K562 (cell line): ENCODE measurements around the gene CIAO2A. TPM values are rescaled to one million over a fixed set of nuclear protein-coding genes. Genes with fewer than 3 reads are reported as not detected.

Source experiments
- ATAC-seq: fragments of 200-7000 bp; cut with Tn5 transposase; 3 replicates; pipeline ENCODE4 v1.9.1; 2020; ENCODE audit warnings: moderate library complexity
- BruUV-seq: library from RNA; stranded (reverse); fragments of 400-500 nt; replicated peaks from 2 replicates; lab custom pipeline; 2021; lab: Mats Ljungman, UMichigan
- CTCF ChIA-PET: fragments of 300-600 bp; formaldehyde crosslinking; extraction: SDS; loops from one replicate; lab custom pipeline; 2021; ENCODE audit warnings: low intra/inter-chr PET ratio; lab: Yijun Ruan, JAX
- POLR2A ChIA-PET: fragments of 300-600, 350-650 bp; sonication (Branson Sonifier 250); formaldehyde crosslinking; extraction: SDS; loops from one replicate; lab custom pipeline; 2021; ENCODE audit warnings: antibody characterized with exemption, inconsistent platforms; lab: Yijun Ruan, JAX
- DNase-seq, 4 experiments: peaks; one replicate each; pipeline versions ENCODE4 v3.0.0 to v3.0.0-alpha.2; 2011 to 2018; ENCODE audit warnings: low spot score in 3 of 4, mixed read lengths in 3 of 4; ENCODE audit errors: extremely low read depth in 1 of 4
- FAIRE-seq: peaks from 2 replicates; lab custom pipeline; 2011; peaks lifted over from hg19 to GRCh38; lab: Jason Lieb, UNC
- H2AFZ ChIP-seq: 2 replicates; pipeline ENCODE4 v1.6.0; 2011; ENCODE audit warnings: low read depth, low read length, control low read depth, inconsistent platforms
- H3K27ac ChIP-seq: fragments of 200-600 bp; 3 replicates; pipeline ENCODE4 v1.8.0; 2011; ENCODE audit warnings: low read depth, mild to moderate bottlenecking, control low read depth, inconsistent platforms, low read length, moderate library complexity, mixed read lengths; ENCODE audit errors: extremely low read depth
- H3K27me3 ChIP-seq, 2 experiments: fragments of 300-600 bp in 1 of 2; 2 replicates in 1 of 2; 3 replicates in 1 of 2; pipeline versions ENCODE4 v1.6.0 to v1.8.0; 2011; ENCODE audit warnings: inconsistent platforms in 2 of 2, low read length in 2 of 2, mild to moderate bottlenecking in 1 of 2, mixed read lengths in 1 of 2, moderate library complexity in 1 of 2; ENCODE audit not compliant: control insufficient read depth in 2 of 2, insufficient read depth in 2 of 2
- H3K36me3 ChIP-seq: fragments of 300-600 bp; 3 replicates; pipeline ENCODE4 v1.8.0; 2011; ENCODE audit warnings: mild to moderate bottlenecking, low read length, inconsistent platforms; ENCODE audit not compliant: control insufficient read depth, insufficient read depth
- H3K4me1 ChIP-seq, 2 experiments: fragments of 200-600 bp in 1 of 2; replicated peaks in 1 of 2; 2 replicates in 1 of 2; 3 replicates in 1 of 2; pipeline versions ENCODE4 v1.5.1 to v1.8.0; 2011; ENCODE audit warnings: inconsistent platforms in 2 of 2, low read length in 2 of 2, mild to moderate bottlenecking in 1 of 2, mixed read lengths in 1 of 2, moderate library complexity in 1 of 2; ENCODE audit not compliant: control insufficient read depth in 2 of 2, insufficient read depth in 2 of 2
- H3K4me2 ChIP-seq: 2 replicates; pipeline ENCODE4 v1.6.1; 2011; ENCODE audit warnings: low read length, control low read depth, inconsistent platforms, mixed read lengths; ENCODE audit not compliant: insufficient read depth
- H3K4me3 ChIP-seq: fragments of 200-600 bp; sonication (generic), shearing (Covaris generic); 2 replicates; pipeline ENCODE4 v1.5.1; 2016; ENCODE audit warnings: control low read depth, inconsistent platforms
- H3K79me2 ChIP-seq: fragments of 200-600 bp; 3 replicates; pipeline ENCODE4 v1.8.0; 2011; ENCODE audit warnings: low read length, inconsistent platforms; ENCODE audit not compliant: control insufficient read depth, insufficient read depth
- H3K9ac ChIP-seq, 2 experiments: 2 replicates each; pipeline versions ENCODE4 v1.6.0 to v1.6.1; 2011; ENCODE audit warnings: low read depth in 2 of 2, low read length in 2 of 2, control low read depth in 1 of 2, inconsistent platforms in 1 of 2, mild to moderate bottlenecking in 1 of 2, mixed read lengths in 1 of 2; ENCODE audit not compliant: insufficient read depth in 1 of 2
- H3K9me1 ChIP-seq: one replicate; pipeline ENCODE4 v1.6.0; 2011; ENCODE audit warnings: inconsistent platforms, mild to moderate bottlenecking, low read length, moderate library complexity; ENCODE audit not compliant: control insufficient read depth, insufficient read depth
- H3K9me3 ChIP-seq: replicated peaks from 2 replicates; pipeline ENCODE4 v1.5.1; 2011; ENCODE audit warnings: low read depth, low read length, inconsistent platforms; ENCODE audit not compliant: control insufficient read depth, insufficient read depth
- H4K20me1 ChIP-seq: replicated peaks from 2 replicates; pipeline ENCODE4 v1.6.1; 2011; ENCODE audit warnings: low read length, inconsistent platforms, mixed read lengths; ENCODE audit not compliant: control insufficient read depth, insufficient read depth
- ARID2 ChIP-seq: fragments of 450-650 bp; IDR thresholded peaks from 2 replicates; pipeline ENCODE4 v1.6.1; 2017; ENCODE audit warnings: antibody characterized with exemption, mild to moderate bottlenecking
- CC2D1A ChIP-seq: fragments of 450-650 bp; IDR thresholded peaks from 2 replicates; pipeline ENCODE4 v1.6.1; 2017; ENCODE audit warnings: mild to moderate bottlenecking
- CTBP1 ChIP-seq: fragments of 450-650 bp; IDR thresholded peaks from 2 replicates; pipeline ENCODE4 v1.6.1; 2016; ENCODE audit warnings: borderline replicate concordance
- CTCF ChIP-seq, 3 experiments: IDR thresholded peaks in 2 of 3; conservative IDR thresholded peaks in 1 of 3; 2 replicates each; pipeline ENCODE4 v1.5.1; 2011 to 2012; ENCODE audit warnings: low read length in 3 of 3, mild to moderate bottlenecking in 3 of 3, control low read depth in 2 of 3, improper control_type of control experiment in 1 of 3, inconsistent platforms in 1 of 3, low read depth in 1 of 3, mixed read lengths in 1 of 3, moderate library complexity in 1 of 3; ENCODE audit not compliant: insufficient read depth in 2 of 3
- E2F5 ChIP-seq: sonication (generic); formaldehyde crosslinking; IDR thresholded peaks from 2 replicates; pipeline ENCODE4 v1.8.0; 2022; ENCODE audit warnings: mild to moderate bottlenecking, missing genetic modification reagents
- JUND ChIP-seq, 2 experiments: IDR thresholded peaks; 2 replicates in 1 of 2; 3 replicates in 1 of 2; pipeline ENCODE4 v1.6.1; 2011; ENCODE audit warnings: borderline replicate concordance in 2 of 2, low read depth in 2 of 2, low read length in 2 of 2, improper control_type of control experiment in 1 of 2, missing biosample characterization in 1 of 2, missing genetic modification characterization in 1 of 2, missing genetic modification reagents in 1 of 2
- MYNN ChIP-seq, 2 experiments: sonication (generic); formaldehyde crosslinking in 1 of 2; IDR thresholded peaks; 2 replicates each; pipeline versions ENCODE4 v1.5.0 to v1.6.1; 2016 to 2020; ENCODE audit warnings: antibody characterized with exemption in 1 of 2, missing genetic modification reagents in 1 of 2
- POLR2AphosphoS2 ChIP-seq: IDR thresholded peaks from 2 replicates; pipeline ENCODE4 v1.6.1; 2012; ENCODE audit warnings: low read length, improper control_type of control experiment
- RAD21 ChIP-seq, 2 experiments: fragments of 250-450 bp in 1 of 2; fragments of 450-650 bp in 1 of 2; sonication (Bioruptor Pico) in 1 of 2; formaldehyde crosslinking in 1 of 2; IDR thresholded peaks in 1 of 2; conservative IDR thresholded peaks in 1 of 2; 2 replicates each; pipeline versions ENCODE4 v1.4.0 to v1.8.0; 2020 to 2022; ENCODE audit warnings: mild to moderate bottlenecking in 2 of 2, moderate library complexity in 1 of 2
- SMC3 ChIP-seq: conservative IDR thresholded peaks from 2 replicates; pipeline ENCODE4 v1.6.1; 2011; ENCODE audit warnings: low read depth, low read length, improper control_type of control experiment; ENCODE audit not compliant: insufficient read depth
- TFAP4 ChIP-seq: sonication (generic); formaldehyde crosslinking; IDR thresholded peaks from 2 replicates; pipeline ENCODE4 v1.8.0; 2022; ENCODE audit warnings: missing genetic modification reagents, mild to moderate bottlenecking, moderate library complexity, borderline replicate concordance
- THAP12 ChIP-seq: fragments of 250-450 bp; sonication (Bioruptor Pico); IDR thresholded peaks from 2 replicates; pipeline ENCODE4 v1.9.0; 2021; ENCODE audit warnings: mild to moderate bottlenecking, inconsistent platforms
- ZNF174 ChIP-seq: fragments of 250-450 bp; sonication (Bioruptor Pico); IDR thresholded peaks from 2 replicates; pipeline ENCODE4 v1.4.0; 2020; ENCODE audit warnings: mild to moderate bottlenecking
- WGBS: fragments of 100-300 bp; shearing (Covaris generic); methylation state at CpG from one replicate; pipeline ENCODE4 v1.1.6; 2016; ENCODE audit warnings: low coverage, mixed read lengths; ENCODE audit not compliant: insufficient coverage; ENCODE audit errors: missing lambda C conversion rate; 5-methylcytosine and 5-hydroxymethylcytosine counted together
- in situ Hi-C: fragments of 300-500 bp; cut with MboI; formaldehyde crosslinking; loops from 4 replicates; pipeline ENCODE4 v1.15.0; 2018; ENCODE audit warnings: inconsistent platforms, mixed read lengths
- intact Hi-C: fragments of 100-400 bp; cut with micrococcal nuclease; formaldehyde crosslinking; loops from 2 replicates; pipeline ENCODE4 v1.14.2; 2022
- polyA plus RNA-seq, 8 experiments: library from polyadenylated mRNA; depleted of rRNA in 4 of 8; stranded (reverse) in 5 of 8; unstranded in 3 of 8; fragments of >200 nt; fragmentation: Nextera tagmentation in 2 of 8; fragmentation: Illumina TruSeq in 1 of 8; extraction: Ambion mirVana in 2 of 8; extraction: Trizol in 1 of 8; gene quantifications; 2 replicates each; pipeline versions ENCODE4 v1.2.1 to v1.2.3, GENCODE V29; 2011 to 2014; ENCODE audit warnings: inconsistent platforms in 1 of 8, missing spikeins in 1 of 8
- total RNA-seq, 7 experiments: library from RNA; depleted of rRNA in 6 of 7; stranded (reverse); fragments of >200 nt in 6 of 7; fragmentation: Illumina TruSeq in 2 of 7; extraction: Trizol in 2 of 7; gene quantifications; 2 replicates each; pipeline versions ENCODE4 v1.2.1 to v1.2.3, GENCODE V29; 2011 to 2021; ENCODE audit warnings: low replicate concordance in 1 of 7

CIAO2A gene
- total and polyA plus RNA-seq, 9 of the 15 experiments (the other 6 are each of a cell fraction or from before 2014, with no cell fraction given): 161 to 429 (median 313) TPM

- peak; percentile 81 for ATAC-seq
- Histone ChIP-seq H2AFZ (no peak overlapping the region), H3K79me2 (no peaks in the 10 kb centered on the region), H3K9me3 (no peaks in the 10 kb centered on the region), H3K9me1 (no peaks in the 10 kb centered on the region), H3K27ac (no peak overlapping the region), H3K4me2 (no peak overlapping the region), H3K36me3 (peaks cover 25% of the 10 kb centered on the region; the same call in 2 of the 3 replicates), H3K4me3 (no peak overlapping the region), H3K27me3 (no peaks in the 10 kb centered on the region), H3K4me1 (peaks cover 3 to 29% of the 10 kb centered on the region in 2 experiments; a peak in 4 of 5 replicates), H4K20me1 (peaks cover 5% of the 10 kb centered on the region; the same call in 1 of the 2 replicates), H3K9ac (no peak overlapping the region)
- WGBS: 24% methylated on average over 11 of the region's 11 CpGs
- POLR2A ChIA-PET: interaction anchor here (0.6 kb wide), 1 partner anchor 21 kb away, joined by 3 read pairs; the partner anchor contains the start of gene DAPK2
- DNase-seq: peak; percentile 59 to 71 (median 68)
- CTCF ChIA-PET: interaction anchor here (0.8 to 3.3 kb wide), 5 partner anchors 241 to 1019 kb away, joined by 3 to 12 read pairs (median 4); no protein-coding TSS in a partner anchor
- intact Hi-C loops (loop anchor here (1.0 to 5.0 kb wide), 7 partner anchors 85 to 780 kb away; partner anchors contain the start of gene FBXL22), in situ Hi-C loops (loop anchor here (5.0 to 25.0 kb wide), 3 partner anchors 455 to 780 kb away; partner anchors contain the start of gene APH1B)
- peak; percentile 86 for FAIRE-seq
- BruUV-seq: no TSS peak
- TF ChIP-seq ARID2: peak; percentile 78
- TF ChIP-seq RAD21 (CRISPR knock-in tag; conservative IDR thresholded peaks at IDR 0.05 in 1 of 2, IDR thresholded peaks at IDR 0.05 in 1 of 2): peak; percentile 82 to 91
- TF ChIP-seq MYNN (IDR thresholded peaks at IDR 0.05): peak; percentile 57; the same call in 1 of the 2 replicates
- TF ChIP-seq MYNN (CRISPR knock-in tag; IDR thresholded peaks at IDR 0.05): no peak
- no peak for TF ChIP-seq THAP12 (CRISPR knock-in tag)
- TF ChIP-seq CTCF (IDR thresholded peaks at IDR 0.05 in 2 of 3, conservative IDR thresholded peaks at IDR 0.05 in 1 of 3; ENCODE audit: insufficient read depth in 2 of 3, low read depth in 1 of 3, low read length in 3 of 3): peak; percentile 77 to 89 (median 82)
- TF ChIP-seq ZNF174: no peak
- TF ChIP-seq JUND (IDR thresholded peaks at IDR 0.05; ENCODE audit: borderline replicate concordance, low read depth, low read length): peak; percentile 16; the same call in 1 of the 2 replicates
- TF ChIP-seq JUND (tag; IDR thresholded peaks at IDR 0.05; ENCODE audit: borderline replicate concordance, low read depth, low read length): no peak
- peak; percentile 91 for TF ChIP-seq SMC3
- no peak for TF ChIP-seq E2F5 (CRISPR knock-in tag)
- TF ChIP-seq TFAP4: peak; percentile 38; the same call in 1 of the 2 replicates
- 0 out of 2 replicates have a peak, but pooled peaks have one; percentile 17 for TF ChIP-seq CTBP1
- peak; percentile 67; the same call in 1 of the 2 replicates for TF ChIP-seq CC2D1A
- TF ChIP-seq POLR2AphosphoS2: no peak
Measured at GRCh38 chr15:64067564-64068030, 26.0 kb downstream of the CIAO2A start.
